ENCODE data around the gene VSTM5. TPM values are rescaled to one million over a fixed set of nuclear protein-coding genes. Genes with fewer than 3 reads are reported as not detected.

VSTM5 gene
- total RNA-seq, 1 donor from 2014 or later, result 0.31 TPM

DNA sequence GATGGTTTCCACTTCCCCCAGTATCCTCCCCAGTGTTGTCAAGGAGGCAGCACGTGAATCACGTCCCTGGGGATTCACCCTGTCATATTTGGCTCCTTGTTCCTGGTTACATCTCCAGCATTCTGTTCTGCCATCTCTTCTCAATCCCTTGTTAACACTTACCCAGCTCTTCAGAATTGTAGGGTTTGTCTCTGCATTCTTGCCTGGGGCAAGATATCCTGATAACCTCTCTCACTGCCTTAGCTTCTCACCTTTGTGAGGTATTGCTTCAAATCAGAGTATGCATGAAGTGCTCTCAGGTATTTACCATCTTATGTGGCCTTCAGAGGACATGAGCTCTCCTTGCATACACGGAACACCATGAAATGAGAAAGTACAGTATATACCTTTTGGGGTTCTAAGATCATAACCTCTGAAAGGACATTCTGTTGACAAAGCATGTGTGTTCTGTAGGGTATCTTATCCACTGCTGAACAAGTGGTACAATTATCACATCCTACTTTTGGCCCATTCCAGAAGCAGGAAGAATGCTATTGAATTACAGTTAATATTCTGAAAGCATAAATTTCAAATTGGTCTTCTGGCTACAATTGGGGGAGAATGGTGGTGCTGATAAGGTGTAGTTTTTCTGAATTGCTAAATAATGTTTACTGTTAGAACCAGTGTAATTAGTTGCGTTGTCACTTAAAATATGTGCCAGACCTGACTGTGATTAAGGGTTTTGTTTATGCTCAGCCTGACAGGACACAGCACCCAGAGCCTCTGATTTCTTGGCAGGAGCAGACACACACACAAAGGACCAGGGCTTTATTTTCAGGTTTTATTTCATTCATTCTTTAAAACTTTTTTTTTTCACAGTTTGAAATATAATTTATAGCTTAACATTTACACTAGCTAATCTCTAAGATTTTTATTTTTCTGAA lies 32.7 kb downstream of the VSTM5 start:
- Mint-ChIP-seq H3K27ac (peak overlapping the region; percentile 2), H3K4me1 (ENCODE audit: low read depth) (peaks cover 23% of the 10 kb centered on the region), H3K4me3 (ENCODE audit: low read depth) (no peak overlapping the region), H3K27me3 (no peaks in the 10 kb centered on the region), H3K36me3 (ENCODE audit: insufficient read depth) (peaks cover 18% of the 10 kb centered on the region), H3K9me3 (ENCODE audit: low read depth) (no peaks in the 10 kb centered on the region)
- TF ChIP-seq CTCF (IDR thresholded peaks at IDR 0.05; ENCODE audit: unreplicated experiment), result no peak
- no peak for DNase-seq (ENCODE audit: low spot score, unreplicated experiment)

GRCh38 chr11:93814966-93815633 lies 35.3 kb downstream of the VSTM5 start:
- Mint-ChIP-seq H3K27ac (peak overlapping the region; percentile 76), H3K4me1 (ENCODE audit: low read depth) (peaks cover 13% of the 10 kb centered on the region), H3K4me3 (ENCODE audit: low read depth) (no peak overlapping the region), H3K27me3 (no peaks in the 10 kb centered on the region), H3K36me3 (ENCODE audit: insufficient read depth) (peaks cover 28% of the 10 kb centered on the region), H3K9me3 (ENCODE audit: low read depth) (no peaks in the 10 kb centered on the region)
- DNase-seq (ENCODE audit: low spot score, unreplicated experiment), result no peak
- TF ChIP-seq CTCF (IDR thresholded peaks at IDR 0.05; ENCODE audit: unreplicated experiment), result no peak

GRCh38 chr11:93813974-93814373 lies 36.4 kb downstream of the VSTM5 start:
- no peak for DNase-seq (ENCODE audit: low spot score, unreplicated experiment)
- no peak for TF ChIP-seq CTCF (IDR thresholded peaks at IDR 0.05; ENCODE audit: unreplicated experiment)
- Mint-ChIP-seq H3K9me3 (ENCODE audit: low read depth) (no peaks in the 10 kb centered on the region), H3K27ac (no peak overlapping the region), H3K4me1 (ENCODE audit: low read depth) (peaks cover 13% of the 10 kb centered on the region), H3K36me3 (ENCODE audit: insufficient read depth) (peaks cover 28% of the 10 kb centered on the region), H3K27me3 (no peaks in the 10 kb centered on the region), H3K4me3 (ENCODE audit: low read depth) (no peak overlapping the region)

DNA sequence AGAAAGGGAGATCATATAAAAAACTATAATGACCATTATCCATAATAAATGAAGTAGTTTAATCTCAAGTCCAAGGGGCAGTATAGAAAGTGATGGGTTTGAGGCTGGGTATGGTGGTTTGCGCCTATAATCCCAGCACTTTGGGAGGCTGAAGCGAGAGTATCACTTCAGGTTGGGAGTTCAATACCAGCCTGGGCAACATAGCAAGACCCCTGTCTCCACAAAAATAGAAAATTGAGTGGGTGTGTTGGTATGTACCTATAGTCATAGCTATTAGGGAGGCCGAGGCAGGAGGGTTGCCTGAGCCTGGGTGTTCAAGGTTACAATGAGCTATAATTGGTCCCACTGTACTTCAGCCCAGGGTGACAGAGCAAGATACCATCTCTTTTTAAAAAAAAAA lies 42.4 kb downstream of the VSTM5 start:
- Mint-ChIP-seq H3K4me1 (ENCODE audit: low read depth) (no peaks in the 10 kb centered on the region), H3K36me3 (ENCODE audit: insufficient read depth) (peaks cover 34% of the 10 kb centered on the region), H3K27me3 (no peaks in the 10 kb centered on the region), H3K4me3 (ENCODE audit: low read depth) (no peak overlapping the region), H3K27ac (no peak overlapping the region), H3K9me3 (ENCODE audit: low read depth) (no peaks in the 10 kb centered on the region)
- no peak for TF ChIP-seq CTCF (IDR thresholded peaks at IDR 0.05; ENCODE audit: unreplicated experiment)
- no peak for DNase-seq (ENCODE audit: low spot score, unreplicated experiment)

- Mint-ChIP-seq H3K36me3 (ENCODE audit: insufficient read depth) (peaks cover 29% of the 10 kb centered on the region), H3K4me1 (ENCODE audit: low read depth) (no peaks in the 10 kb centered on the region), H3K27ac (peak overlapping the region; percentile 38), H3K27me3 (no peaks in the 10 kb centered on the region), H3K4me3 (ENCODE audit: low read depth) (no peak overlapping the region), H3K9me3 (ENCODE audit: low read depth) (no peaks in the 10 kb centered on the region)
- no peak for TF ChIP-seq CTCF (IDR thresholded peaks at IDR 0.05; ENCODE audit: unreplicated experiment)
- DNase-seq (ENCODE audit: low spot score, unreplicated experiment), result no peak
Measured at GRCh38 chr11:93804879-93805278, 45.5 kb downstream of the VSTM5 start.

Measured in progenitor cell of endocrine pancreas (in vitro differentiated cells).